NCI-H345 (cell line): ENCODE results near the gene EPO.
"Not testable (repeated sequence)": the region's sequence is repeated elsewhere in the genome, so short reads cannot be mapped to it uniquely, and the experiment has no call there.

ENCODE experiments used
- DNase-seq: peaks from one replicate; lab custom pipeline; 2025; lab: John Stamatoyannopoulos, UW

EPO gene

DNA sequence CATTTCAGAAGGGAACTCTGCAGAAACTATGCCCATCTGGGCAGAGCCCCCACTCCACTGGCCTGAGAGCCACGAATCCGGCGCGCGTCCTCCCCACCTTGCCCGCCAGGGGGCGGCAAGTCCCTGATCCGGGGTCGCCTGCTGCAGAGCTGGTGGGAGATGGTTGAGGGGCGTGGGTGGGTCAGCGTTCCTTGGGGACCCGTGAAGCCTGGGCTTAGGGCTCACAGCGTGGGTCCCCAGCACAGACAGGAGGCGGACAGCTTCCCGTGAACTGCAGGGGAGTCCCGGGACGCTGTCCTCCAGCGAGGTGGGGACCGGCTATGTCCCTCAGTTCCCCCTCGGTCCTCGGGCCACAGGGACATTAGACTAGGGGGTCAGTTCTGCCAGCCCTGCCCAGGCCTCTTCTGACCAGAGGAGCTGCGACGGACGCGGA lies 14.9 kb upstream of the EPO start:
- DNase-seq, result peak; percentile 74

DNA sequence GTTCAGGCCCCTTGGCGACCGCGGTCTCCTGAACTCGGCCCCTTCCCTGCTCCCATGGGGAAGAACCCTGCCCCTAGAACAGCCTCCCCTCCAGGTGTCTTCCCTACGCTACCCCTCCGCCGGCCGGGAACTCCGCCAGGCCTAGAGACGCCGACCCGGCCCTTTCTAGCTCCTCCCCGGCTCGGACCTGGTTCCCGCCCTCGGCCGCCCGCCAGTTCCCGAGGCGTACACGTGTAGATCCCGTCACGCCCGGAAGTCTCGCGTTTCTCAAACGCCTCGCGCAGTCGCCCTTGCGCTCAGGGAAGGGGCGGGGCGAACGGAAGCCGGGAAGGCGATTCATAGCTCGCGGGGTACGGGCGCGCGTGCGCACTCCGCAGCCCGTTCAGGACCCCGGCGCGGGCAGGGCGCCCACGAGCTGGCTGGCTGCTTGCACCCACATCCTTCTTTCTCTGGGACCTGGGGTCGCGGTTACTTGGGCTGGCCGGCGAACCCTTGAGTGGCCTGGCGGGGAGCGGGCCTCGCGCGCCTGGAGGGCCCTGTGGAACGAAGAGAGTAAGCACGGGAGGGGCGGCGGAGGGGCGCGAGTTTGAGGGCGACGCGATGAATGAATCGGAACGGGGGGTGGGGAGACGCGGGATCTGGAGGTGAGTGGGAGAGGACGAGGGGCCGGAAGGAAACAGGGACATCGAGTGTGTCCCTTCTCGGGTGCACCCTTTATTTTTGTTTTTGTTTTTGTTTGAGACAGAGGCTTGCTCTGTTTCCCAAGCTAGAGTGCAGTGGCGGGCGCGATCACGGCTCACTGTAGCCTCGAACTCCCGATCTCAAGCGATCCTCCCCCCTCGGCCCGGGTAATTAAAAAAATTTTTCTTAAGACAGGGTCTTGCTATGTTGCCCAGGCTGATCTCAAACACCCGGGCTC lies 14.3 kb upstream of the EPO start, which contains the start of gene POP7:
Gene POP7, plus strand, starts transcription at position 369 of the 919 bp plus-strand sequence. CDS start 710 bp downstream, outside the sequence.
- DNase-seq, result peak; percentile 99

DNA sequence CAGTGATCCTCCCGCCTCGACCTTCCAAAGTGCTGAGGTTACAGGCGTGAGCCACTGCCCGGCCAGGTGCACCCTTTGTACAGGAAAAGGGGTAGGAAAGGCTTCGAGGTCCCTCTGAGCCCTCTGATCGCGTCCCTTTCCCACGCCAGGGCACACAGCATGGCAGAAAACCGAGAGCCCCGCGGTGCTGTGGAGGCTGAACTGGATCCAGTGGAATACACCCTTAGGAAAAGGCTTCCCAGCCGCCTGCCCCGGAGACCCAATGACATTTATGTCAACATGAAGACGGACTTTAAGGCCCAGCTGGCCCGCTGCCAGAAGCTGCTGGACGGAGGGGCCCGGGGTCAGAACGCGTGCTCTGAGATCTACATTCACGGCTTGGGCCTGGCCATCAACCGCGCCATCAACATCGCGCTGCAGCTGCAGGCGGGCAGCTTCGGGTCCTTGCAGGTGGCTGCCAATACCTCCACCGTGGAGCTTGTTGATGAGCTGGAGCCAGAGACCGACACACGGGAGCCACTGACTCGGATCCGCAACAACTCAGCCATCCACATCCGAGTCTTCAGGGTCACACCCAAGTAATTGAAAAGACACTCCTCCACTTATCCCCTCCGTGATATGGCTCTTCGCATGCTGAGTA lies 13.5 kb upstream of the EPO start:
- DNase-seq, result no peak

DNA sequence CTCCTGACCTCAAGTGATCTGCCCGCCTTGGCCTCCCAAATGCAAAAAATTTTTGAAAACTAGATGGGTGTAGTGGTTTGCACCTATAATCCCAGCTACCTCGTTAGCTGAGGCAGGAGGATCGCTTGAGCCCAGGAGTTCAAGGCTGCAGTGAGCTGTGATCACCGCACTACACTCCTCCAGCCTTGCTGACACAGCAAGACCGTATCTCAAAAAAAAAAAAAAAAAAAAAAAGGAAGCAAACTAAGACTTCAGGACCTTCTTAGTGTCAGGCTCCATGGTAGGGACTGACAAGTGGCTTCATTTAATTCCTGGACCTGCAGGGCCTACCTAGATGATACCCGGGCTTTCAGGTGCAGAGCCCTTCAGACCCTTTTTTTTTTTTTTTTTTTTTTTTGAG lies 11.9 kb upstream of the EPO start:
- DNase-seq, result no peak

DNA sequence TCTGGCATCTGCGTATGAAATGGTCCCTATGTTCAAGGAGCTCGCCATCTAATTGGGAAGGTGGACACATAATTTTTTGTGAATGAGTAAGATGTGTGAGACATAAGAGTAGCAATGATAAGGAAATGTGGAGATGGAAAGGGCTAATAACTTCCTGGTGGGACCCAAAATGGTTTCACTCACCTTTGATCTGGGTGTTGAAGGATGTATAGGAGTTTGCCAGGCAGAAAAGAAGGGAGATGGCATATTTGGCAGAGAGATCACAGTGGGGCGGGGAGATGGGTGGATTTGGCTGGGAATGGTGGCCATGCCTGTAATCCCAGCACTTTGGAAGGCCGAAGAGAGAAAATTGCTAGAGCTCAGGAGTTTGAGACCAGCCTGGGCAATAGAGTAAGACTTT lies 9.8 kb upstream of the EPO start:
- no peak for DNase-seq

DNA sequence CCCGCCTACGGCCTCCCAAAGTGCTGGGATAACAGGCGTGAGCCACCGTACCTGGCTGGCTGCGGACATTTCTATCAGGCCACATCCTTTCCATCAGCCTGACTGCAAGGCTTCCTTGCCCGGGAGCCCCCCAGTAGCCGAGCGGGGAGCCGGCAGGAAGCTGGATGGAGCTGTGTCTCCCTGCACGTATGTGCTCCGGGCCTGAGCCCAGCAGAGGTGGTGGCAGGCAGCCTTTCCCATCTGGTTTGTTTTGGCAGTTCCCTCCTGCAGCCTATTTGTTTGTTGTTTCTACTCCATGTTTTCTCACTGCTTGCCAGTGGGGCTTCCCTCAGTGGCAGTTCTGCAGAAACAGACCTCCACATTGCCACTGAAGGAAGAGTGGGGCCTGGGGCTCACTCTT lies 8.9 kb upstream of the EPO start:
- no peak for DNase-seq

DNA sequence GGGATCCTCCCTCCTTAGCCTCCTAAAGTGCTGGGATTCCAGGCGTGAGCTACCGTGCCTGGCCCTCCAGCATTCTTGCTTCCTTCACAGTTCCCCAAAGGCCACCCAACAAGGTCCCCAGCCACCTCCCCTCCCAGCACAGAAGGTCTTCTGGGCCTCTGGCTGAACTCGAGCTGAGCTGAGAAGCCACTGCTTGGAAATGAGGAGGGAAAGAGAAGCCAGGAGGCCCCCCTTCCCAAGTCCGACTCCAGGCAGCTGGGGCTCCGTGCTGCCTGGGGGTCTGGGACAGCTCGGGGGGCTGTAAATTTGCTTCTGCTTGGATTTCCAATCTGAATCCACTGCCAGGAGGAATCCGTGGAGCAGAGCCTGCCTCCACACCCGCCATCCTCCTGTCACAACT lies 5.5 kb upstream of the EPO start:
- DNase-seq, result no peak

DNA sequence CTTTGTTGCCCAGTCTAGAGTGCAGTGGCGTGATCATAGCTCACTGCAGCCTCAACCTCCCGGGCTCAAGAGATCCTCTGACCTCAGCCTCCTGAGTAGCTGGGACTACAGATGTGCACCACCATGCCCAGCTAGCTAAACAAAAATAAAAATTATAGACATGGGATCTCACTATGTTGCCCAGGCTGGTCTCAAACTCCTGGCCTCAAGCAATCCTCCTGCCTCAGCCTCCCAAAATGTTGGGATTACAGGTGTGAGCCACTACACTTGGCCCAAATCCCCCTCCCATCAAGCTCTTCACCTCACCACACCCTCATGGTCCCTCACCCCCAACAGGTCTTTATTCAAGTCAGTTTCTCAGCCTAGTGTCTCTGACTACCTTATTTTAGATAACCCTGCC lies 3.2 kb upstream of the EPO start:
- not testable (repeated sequence) for DNase-seq

DNA sequence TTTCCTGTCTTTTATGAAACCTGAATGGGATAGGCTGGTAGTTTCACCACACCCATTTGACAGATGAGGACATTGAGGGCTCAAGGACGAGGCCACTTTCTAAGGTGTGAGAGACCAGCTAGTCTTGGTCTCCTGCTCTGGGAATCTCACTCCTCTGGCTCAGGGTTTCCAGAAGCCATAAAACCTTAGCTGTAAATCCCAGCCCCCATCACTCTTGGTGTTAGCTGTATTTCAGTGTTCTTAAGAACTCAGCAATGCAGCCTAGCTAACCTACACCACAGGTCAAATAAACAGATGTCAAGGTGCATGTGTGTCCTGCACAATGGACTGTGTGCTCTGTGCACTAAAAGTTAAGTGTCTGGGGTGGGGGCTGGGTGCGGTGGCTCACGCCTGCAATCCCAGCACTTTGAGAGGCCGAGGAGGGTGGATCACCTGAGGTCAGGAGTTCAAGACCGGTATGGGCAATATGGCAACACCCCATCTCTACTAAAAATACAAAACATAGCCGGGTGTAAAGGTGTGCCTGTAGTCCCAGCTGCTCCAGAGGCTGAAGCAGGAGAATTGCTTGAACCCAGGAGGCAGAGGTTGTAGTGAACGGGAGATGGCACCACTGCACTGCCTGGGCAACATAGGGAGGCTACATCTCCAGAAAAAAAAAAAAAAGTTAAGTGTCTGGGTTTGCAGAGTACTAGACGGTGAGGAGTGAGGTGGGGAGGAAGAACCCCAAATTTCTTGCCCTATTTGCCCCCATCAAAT lies 567 bp upstream of the EPO start:
- no peak for DNase-seq

DNA sequence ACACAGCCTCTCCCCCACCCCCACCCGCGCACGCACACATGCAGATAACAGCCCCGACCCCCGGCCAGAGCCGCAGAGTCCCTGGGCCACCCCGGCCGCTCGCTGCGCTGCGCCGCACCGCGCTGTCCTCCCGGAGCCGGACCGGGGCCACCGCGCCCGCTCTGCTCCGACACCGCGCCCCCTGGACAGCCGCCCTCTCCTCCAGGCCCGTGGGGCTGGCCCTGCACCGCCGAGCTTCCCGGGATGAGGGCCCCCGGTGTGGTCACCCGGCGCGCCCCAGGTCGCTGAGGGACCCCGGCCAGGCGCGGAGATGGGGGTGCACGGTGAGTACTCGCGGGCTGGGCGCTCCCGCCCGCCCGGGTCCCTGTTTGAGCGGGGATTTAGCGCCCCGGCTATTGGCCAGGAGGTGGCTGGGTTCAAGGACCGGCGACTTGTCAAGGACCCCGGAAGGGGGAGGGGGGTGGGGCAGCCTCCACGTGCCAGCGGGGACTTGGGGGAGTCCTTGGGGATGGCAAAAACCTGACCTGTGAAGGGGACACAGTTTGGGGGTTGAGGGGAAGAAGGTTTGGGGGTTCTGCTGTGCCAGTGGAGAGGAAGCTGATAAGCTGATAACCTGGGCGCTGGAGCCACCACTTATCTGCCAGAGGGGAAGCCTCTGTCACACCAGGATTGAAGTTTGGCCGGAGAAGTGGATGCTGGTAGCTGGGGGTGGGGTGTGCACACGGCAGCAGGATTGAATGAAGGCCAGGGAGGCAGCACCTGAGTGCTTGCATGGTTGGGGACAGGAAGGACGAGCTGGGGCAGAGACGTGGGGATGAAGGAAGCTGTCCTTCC lies 620 bp downstream of the EPO start:
- DNase-seq, result no peak

DNA sequence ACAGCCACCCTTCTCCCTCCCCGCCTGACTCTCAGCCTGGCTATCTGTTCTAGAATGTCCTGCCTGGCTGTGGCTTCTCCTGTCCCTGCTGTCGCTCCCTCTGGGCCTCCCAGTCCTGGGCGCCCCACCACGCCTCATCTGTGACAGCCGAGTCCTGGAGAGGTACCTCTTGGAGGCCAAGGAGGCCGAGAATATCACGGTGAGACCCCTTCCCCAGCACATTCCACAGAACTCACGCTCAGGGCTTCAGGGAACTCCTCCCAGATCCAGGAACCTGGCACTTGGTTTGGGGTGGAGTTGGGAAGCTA lies 1.2 kb downstream of the EPO start:
- no peak for DNase-seq

DNA sequence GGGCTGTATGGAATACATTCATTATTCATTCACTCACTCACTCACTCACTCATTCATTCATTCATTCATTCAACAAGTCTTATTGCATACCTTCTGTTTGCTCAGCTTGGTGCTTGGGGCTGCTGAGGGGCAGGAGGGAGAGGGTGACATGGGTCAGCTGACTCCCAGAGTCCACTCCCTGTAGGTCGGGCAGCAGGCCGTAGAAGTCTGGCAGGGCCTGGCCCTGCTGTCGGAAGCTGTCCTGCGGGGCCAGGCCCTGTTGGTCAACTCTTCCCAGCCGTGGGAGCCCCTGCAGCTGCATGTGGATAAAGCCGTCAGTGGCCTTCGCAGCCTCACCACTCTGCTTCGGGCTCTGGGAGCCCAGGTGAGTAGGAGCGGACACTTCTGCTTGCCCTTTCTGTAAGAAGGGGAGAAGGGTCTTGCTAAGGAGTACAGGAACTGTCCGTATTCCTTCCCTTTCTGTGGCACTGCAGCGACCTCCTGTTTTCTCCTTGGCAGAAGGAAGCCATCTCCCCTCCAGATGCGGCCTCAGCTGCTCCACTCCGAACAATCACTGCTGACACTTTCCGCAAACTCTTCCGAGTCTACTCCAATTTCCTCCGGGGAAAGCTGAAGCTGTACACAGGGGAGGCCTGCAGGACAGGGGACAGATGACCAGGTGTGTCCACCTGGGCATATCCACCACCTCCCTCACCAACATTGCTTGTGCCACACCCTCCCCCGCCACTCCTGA lies 2.4 kb downstream of the EPO start:
- DNase-seq, result no peak

DNA sequence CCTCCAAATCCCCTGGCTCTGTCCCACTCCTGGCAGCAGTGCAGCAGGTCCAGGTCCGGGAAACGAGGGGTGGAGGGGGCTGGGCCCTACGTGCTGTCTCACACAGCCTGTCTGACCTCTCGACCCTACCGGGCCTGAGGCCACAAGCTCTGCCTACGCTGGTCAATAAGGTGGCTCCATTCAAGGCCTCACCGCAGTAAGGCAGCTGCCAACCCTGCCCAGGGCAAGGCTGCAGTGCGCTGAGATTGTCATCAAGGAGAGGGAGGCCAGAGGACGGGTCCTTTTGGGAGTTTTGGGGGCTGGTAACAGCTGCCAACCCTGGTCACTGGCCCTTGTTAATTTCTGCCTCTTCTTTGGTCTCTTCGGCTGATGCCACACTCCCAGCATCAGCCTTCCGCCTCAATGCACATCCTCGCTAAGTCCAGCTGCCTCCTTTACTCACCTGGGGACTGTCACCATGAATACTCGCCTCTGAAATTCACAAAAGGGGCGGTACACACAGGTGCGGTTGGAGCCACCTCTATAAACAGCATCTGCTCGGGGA lies 3.5 kb downstream of the EPO start:
- DNase-seq, result no peak

DNA sequence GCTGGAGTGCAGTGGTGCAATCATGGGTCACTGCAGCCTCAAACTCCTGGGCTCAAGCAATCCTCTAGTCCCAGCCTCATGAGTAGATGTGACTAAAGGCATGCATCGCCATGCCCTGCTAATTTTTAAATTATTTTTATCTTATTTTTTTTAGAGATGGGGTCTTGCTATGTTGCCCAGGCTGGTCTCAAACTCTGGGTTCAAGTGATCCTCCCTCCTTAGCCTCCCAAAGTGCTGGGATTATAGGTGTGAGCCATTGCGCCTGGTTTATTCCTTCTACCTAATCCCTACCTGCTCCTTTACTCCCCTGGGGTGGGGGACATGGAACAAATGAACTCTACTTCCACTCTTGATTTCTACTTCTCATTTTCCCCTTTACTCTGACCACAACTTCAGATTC lies 4.1 kb downstream of the EPO start:
- not testable (repeated sequence) for DNase-seq

DNA sequence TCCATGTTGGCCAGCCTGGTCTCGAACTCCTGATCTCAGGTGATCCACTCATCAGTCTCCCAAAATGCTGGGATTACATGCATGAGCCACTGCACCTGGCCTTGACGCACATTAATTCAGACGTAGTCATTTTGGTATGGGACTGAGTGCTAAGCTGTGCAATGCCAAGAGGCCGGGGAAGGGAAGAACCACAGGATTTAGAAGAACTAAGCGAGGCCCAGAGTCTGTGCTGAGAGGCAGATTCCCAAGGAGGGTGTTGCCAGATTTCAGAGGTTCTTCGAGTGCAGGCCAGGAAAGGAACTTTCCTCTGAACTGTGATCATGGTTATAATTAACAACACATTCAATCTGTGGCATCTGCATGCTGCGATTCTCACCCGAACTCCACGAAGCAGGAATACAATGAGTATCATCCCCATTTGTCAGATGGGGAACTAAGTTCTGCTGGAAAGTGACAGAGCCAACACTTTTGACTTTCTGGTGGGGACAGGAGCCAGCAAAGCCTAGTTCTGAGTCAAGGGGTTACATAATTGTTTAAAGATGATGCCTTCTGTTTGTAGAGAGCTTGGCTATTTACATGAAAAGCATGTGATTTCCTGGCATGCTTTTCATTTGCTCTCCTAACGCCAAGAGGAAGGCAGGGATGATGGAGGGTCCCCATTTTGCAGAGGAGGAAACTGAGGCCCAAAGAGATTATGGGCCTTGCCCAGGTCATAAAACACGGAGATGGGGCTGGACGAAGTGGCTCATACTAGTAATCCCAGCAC lies 6.9 kb downstream of the EPO start:
- DNase-seq, result no peak

DNA sequence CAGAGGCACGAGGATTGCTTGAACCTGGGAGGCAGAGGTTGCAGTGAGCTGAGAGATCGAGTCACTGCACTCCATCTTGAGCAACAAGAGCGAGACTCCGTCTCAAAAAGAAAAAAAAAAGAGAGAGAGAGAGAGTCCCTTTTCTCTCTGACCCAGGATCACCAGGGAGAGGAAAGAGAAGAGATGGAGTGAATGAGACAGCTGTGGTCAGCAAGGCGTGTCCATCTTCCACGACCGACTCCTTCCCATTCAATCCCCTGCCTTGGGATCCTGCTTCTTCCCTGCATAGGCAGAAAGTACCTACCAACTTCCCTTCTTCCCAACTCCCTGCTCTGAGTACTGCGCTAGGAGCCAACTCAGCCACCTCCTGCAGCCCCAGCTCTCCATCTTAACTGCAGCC lies 7.9 kb downstream of the EPO start:
- no peak for DNase-seq

DNA sequence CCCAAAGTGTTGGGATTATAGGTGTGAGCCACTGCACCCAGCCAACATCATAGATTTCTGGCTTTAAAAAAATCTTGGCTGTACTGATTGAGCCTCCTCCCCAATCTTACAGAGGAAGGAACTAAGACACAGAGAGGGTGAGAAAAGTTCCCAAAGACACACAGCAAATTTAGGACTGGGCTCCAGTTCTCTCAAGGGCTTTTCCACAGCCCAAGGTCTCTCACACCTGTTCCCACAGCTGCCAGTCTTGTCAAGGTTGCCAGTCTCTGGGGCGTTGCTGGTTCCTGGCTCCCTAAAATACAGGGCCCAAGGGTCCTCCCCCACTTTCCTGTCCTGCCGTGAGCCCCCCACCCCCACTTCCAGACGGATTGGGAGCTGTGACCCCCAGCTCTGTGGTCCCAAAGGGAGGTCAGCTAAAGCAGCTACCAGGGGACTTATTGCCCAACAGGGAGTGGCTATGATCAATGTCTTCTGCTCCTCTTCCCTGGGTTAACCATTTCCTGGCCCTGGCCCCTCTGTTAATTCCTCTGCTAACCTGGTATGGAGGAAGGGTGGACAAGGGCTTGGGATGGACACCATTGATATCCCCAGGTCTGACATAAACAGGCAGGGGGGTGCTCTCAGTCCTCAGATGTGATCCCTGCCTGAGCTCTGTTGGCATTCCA lies 10.0 kb downstream of the EPO start:
- DNase-seq, result no peak

DNA sequence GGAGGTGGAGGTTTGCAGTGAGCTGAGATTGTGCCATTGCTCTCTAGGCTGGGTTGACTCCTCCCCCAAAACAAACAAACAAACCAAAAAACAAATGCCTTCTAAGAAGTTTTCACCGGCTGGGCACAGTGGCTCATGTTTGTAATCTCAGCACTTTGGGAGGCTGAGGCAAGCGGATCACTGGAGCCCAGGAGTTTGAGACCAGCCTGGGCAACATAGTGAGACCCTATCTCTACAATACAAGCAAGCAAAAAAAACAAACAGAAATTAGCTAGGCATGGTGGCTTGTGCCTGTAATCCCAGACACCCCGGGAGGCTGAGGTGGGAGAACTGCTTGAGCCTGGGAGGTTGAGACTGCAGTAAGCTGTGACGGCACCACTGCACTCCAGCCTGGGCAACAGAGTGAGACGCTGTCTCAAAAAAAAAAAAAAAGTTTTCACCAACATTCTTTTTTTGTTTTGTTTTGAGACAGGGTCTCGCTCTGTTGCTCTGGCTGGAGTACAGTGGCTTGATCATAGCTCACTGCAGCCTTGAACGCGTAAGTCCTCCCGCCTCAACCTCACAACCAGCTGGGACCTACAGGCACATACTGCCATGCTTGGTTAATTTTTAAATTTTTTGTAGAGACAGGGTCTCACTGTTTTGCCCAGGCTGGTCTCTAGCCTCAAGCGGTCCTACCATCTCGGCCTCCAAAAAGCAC lies 11.8 kb downstream of the EPO start:
- DNase-seq, result no peak

DNA sequence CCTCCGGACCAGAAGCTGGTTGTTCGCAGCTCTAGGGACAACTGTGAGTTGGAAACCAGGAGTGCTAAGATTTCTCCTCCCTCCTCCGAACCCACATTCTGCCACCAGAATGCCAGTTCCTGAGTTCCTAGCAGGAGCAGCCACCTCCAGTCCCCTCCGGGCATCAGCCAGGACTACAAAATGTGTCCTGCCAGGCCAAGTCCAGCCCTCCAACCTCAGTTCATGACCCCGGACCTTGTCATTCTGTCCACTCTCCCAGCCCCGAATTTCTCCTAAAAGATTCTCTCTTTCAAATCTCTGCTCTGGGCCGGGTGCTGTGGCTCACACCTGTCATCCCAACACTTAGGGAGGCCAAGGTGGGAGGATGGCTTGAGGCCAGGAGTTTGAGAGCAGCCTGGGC lies 15.5 kb downstream of the EPO start:
- DNase-seq, result no peak
